Measurements from ENCODE around the gene RAB35. TPM values are rescaled to one million over a fixed set of nuclear protein-coding genes. Genes with fewer than 3 reads are reported as not detected.

RAB35 gene
- total and polyA plus RNA-seq, 2 of the 4 experiments (the other 2 are of a cell fraction): 32.6 to 49.6 TPM

- Histone ChIP-seq H2AK9ac (replicated peaks; ENCODE audit: low read depth, low read length, poor library complexity) (peak overlapping the region; percentile 70), H3K9ac (ENCODE audit: low read depth, low read length) (no peak overlapping the region), H3K4ac (ENCODE audit: low read depth, low read length) (no peak overlapping the region), H3K4me1 (ENCODE audit: control insufficient read depth, insufficient read depth, low read length) (peaks cover 7% of the 10 kb centered on the region; the same call in 1 of the 2 replicates), H3K27ac (ENCODE audit: insufficient read depth, low read length) (no peak overlapping the region), H3K36me3 (ENCODE audit: control insufficient read depth, insufficient read depth, low read length) (peaks cover 62% of the 10 kb centered on the region), H3K23ac (ENCODE audit: low read depth, low read length) (no peak overlapping the region), H2BK120ac (ENCODE audit: low read depth, low read length) (no peak overlapping the region), H3K79me1 (ENCODE audit: low read depth in 1 of 2, low read length in 2 of 2) (peaks cover 17 to 80% of the 10 kb centered on the region in 2 experiments), H3K4me2 (ENCODE audit: low read depth, low read length) (no peak overlapping the region), H3K14ac (replicated peaks; ENCODE audit: low read depth, low read length) (no peak overlapping the region), H3K27me3 (ENCODE audit: control insufficient read depth, insufficient read depth, low read length) (no peaks in the 10 kb centered on the region), H4K20me1 (ENCODE audit: insufficient read depth, low read length) (peaks cover 77% of the 10 kb centered on the region), H4K5ac (ENCODE audit: low read depth, low read length) (no peak overlapping the region), H2AK5ac (ENCODE audit: low read depth, low read length) (no peak overlapping the region), H2BK15ac (ENCODE audit: low read depth, low read length) (no peak overlapping the region), H3K4me3 (ENCODE audit: insufficient read depth, low read depth, low read length) (no peak overlapping the region), H4K8ac (ENCODE audit: low read depth in 2 of 2, low read length in 2 of 2) (no peak overlapping the region), H3K9me3 (ENCODE audit: control insufficient read depth, insufficient read depth, low read length) (no peaks in the 10 kb centered on the region), H3K18ac (ENCODE audit: low read depth, low read length) (no peak overlapping the region), H2BK5ac (ENCODE audit: low read depth, low read length, poor library complexity, severe bottlenecking) (no peak overlapping the region), H4K91ac (ENCODE audit: insufficient read depth, low read depth, low read length) (no peak overlapping the region), H3K56ac (ENCODE audit: extremely low read depth, insufficient read depth, low read length) (no peak overlapping the region), H2BK20ac (ENCODE audit: low read depth, low read length) (no peak overlapping the region), H3K9me1 (ENCODE audit: insufficient read depth, low read length) (peaks cover 15% of the 10 kb centered on the region), H2AFZ (replicated peaks; ENCODE audit: low read length, poor library complexity) (no peak overlapping the region)
- TF ChIP-seq CEBPB (IDR thresholded peaks at IDR 0.05; ENCODE audit: low read depth, low read length) (no peak), FOS (IDR thresholded peaks at IDR 0.05; ENCODE audit: low read depth, low read length) (no peak), RCOR1 (IDR thresholded peaks at IDR 0.05; ENCODE audit: insufficient replicate concordance, low read length) (no peak), BHLHE40 (IDR thresholded peaks at IDR 0.05; ENCODE audit: low read depth, low read length) (no peak), MXI1 (IDR thresholded peaks at IDR 0.05; ENCODE audit: borderline replicate concordance, low read depth, low read length) (no peak), POLR2A (IDR thresholded peaks at IDR 0.05; ENCODE audit: low read depth, low read length) (no peak), RFX5 (IDR thresholded peaks at IDR 0.05; ENCODE audit: low read depth, low read length) (no peak), CHD1 (IDR thresholded peaks at IDR 0.05; ENCODE audit: low read depth, low read length) (no peak), MAFK (IDR thresholded peaks at IDR 0.05; ENCODE audit: low read depth, low read length) (no peak), NFE2L2 (IDR thresholded peaks at IDR 0.05; ENCODE audit: low read depth, low read length) (no peak), ELK1 (IDR thresholded peaks at IDR 0.05; ENCODE audit: borderline replicate concordance, low read depth, low read length) (no peak), SMC3 (IDR thresholded peaks at IDR 0.05; ENCODE audit: low read depth, low read length) (no peak), MAZ (IDR thresholded peaks at IDR 0.05; ENCODE audit: borderline replicate concordance, low read depth, low read length) (no peak), RAD21 (IDR thresholded peaks at IDR 0.05; ENCODE audit: low read length) (no peak)
- TF ChIP-seq, protein P1, sequence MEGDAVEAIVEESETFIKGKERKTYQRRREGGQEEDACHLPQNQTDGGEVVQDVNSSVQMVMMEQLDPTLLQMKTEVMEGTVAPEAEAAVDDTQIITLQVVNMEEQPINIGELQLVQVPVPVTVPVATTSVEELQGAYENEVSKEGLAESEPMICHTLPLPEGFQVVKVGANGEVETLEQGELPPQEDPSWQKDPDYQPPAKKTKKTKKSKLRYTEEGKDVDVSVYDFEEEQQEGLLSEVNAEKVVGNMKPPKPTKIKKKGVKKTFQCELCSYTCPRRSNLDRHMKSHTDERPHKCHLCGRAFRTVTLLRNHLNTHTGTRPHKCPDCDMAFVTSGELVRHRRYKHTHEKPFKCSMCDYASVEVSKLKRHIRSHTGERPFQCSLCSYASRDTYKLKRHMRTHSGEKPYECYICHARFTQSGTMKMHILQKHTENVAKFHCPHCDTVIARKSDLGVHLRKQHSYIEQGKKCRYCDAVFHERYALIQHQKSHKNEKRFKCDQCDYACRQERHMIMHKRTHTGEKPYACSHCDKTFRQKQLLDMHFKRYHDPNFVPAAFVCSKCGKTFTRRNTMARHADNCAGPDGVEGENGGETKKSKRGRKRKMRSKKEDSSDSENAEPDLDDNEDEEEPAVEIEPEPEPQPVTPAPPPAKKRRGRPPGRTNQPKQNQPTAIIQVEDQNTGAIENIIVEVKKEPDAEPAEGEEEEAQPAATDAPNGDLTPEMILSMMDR (conservative IDR thresholded peaks at IDR 0.05; ENCODE audit: low read depth, low read length): no peak
- TF ChIP-seq, protein P2, sequence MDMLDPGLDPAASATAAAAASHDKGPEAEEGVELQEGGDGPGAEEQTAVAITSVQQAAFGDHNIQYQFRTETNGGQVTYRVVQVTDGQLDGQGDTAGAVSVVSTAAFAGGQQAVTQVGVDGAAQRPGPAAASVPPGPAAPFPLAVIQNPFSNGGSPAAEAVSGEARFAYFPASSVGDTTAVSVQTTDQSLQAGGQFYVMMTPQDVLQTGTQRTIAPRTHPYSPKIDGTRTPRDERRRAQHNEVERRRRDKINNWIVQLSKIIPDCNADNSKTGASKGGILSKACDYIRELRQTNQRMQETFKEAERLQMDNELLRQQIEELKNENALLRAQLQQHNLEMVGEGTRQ (IDR thresholded peaks at IDR 0.05; ENCODE audit: low read depth, low read length): no peak; the same call in 1 of the 2 replicates
- DNase-seq (no peak), ATAC-seq (ENCODE audit: low read depth) (peak; percentile 19; the same call in 1 of the 2 replicates)
- intact Hi-C loops (cut with micrococcal nuclease): no loop called here
- CTCF ChIA-PET: no interaction called here
- no TSS peak for BruUV-seq (replicated peaks)
- dilution Hi-C loops (cut with HindIII; ENCODE audit: low sequenced_read_pairs, unreplicated experiment): no loop called here
- POLR2A ChIA-PET (ENCODE audit: unreplicated experiment): no interaction called here
- in situ Hi-C loops (cut with MboI; ENCODE audit: low sequenced_read_pairs): loop anchor here (25.0 kb wide), 1 partner anchor 1739 kb away; the partner anchor contains the start of gene TAOK3
- 59% methylated on average over 4 of the region's 11 CpGs; no CpG with 5 or more reads in 1 of the 2 experiments for WGBS, 2 experiments (ENCODE audit: extremely low coverage in 2 of 2, insufficient read length in 1 of 2)
Measured at GRCh38 chr12:120101182-120101581, 15.4 kb downstream of the RAB35 start.

All from IMR-90 (cell line).